ENCODE data around the gene TBC1D19.

DNA sequence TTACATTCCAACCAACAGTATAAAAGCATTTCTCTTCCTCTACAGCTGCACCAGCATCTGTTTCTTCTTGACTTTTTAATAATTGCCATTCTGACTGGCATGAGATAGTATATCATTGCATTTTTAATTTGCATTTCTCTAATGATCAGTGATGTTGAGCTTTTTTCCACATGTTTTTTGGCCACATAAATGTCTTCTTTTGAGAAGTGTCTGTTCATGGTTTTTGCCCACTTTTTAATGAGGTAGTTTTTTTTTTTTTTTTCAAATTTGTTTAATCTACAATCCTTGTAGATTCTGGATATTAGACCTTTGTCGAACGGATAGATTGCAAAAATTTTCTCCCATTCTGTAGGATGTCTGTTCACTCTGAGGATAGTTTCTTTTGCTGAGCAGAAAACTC is 39.5 kb upstream of the TBC1D19 start:
- TF ChIP-seq, protein P1, sequence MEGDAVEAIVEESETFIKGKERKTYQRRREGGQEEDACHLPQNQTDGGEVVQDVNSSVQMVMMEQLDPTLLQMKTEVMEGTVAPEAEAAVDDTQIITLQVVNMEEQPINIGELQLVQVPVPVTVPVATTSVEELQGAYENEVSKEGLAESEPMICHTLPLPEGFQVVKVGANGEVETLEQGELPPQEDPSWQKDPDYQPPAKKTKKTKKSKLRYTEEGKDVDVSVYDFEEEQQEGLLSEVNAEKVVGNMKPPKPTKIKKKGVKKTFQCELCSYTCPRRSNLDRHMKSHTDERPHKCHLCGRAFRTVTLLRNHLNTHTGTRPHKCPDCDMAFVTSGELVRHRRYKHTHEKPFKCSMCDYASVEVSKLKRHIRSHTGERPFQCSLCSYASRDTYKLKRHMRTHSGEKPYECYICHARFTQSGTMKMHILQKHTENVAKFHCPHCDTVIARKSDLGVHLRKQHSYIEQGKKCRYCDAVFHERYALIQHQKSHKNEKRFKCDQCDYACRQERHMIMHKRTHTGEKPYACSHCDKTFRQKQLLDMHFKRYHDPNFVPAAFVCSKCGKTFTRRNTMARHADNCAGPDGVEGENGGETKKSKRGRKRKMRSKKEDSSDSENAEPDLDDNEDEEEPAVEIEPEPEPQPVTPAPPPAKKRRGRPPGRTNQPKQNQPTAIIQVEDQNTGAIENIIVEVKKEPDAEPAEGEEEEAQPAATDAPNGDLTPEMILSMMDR (IDR thresholded peaks at IDR 0.05), result no peak
- TF ChIP-seq POLR2A (IDR thresholded peaks at IDR 0.05), result no peak

Measured in thyroid gland (tissue), 4 donors.